Right lobe of liver (tissue), 6 donors: Measurements from ENCODE around the gene KCNAB1. TPM values are rescaled to one million over a fixed set of nuclear protein-coding genes. Genes with fewer than 3 reads are reported as not detected.

ENCODE experiments used
- ATAC-seq, 4 donors: fragments of 200-7000 bp; cut with Tn5 transposase; one replicate each; pipeline ENCODE4 v1.9.1; 2020; ENCODE audit warnings: mild to moderate bottlenecking in 4 of 4, moderate library complexity in 4 of 4
- DNase-seq, 3 donors: peaks; one replicate each; pipeline ENCODE4 v3.0.0-alpha.2; 2020
- H3K27ac ChIP-seq, 3 donors: fragments of 200-600 bp; one replicate each; pipeline ENCODE4 v1.8.0; 2022
- H3K27me3 ChIP-seq, 2 donors: fragments of 200-600 bp; one replicate each; pipeline ENCODE4 v1.8.0; 2022
- H3K36me3 ChIP-seq, 4 donors: fragments of 200-600 bp; sonication (generic) in 1 of 4; one replicate each; pipeline versions ENCODE4 v1.5.1 to v1.8.0; 2017 to 2022; ENCODE audit warnings: control low read depth in 1 of 4
- H3K4me1 ChIP-seq, 4 donors: fragments of 200-600 bp; sonication (generic) in 1 of 4; one replicate each; pipeline versions ENCODE4 v1.5.1 to v1.8.0; 2017 to 2022; ENCODE audit warnings: control low read depth in 1 of 4
- H3K4me3 ChIP-seq, 3 donors: fragments of 200-600 bp; one replicate each; pipeline ENCODE4 v1.8.0; 2022
- H3K9me3 ChIP-seq, 4 donors: fragments of 200-600 bp; sonication (generic) in 1 of 4; one replicate each; pipeline versions ENCODE4 v1.5.1 to v1.8.0; 2017 to 2022; ENCODE audit warnings: control low read depth in 1 of 4
- POLR2A ChIP-seq: fragments of 450-650 bp; IDR thresholded peaks from one replicate; pipeline ENCODE4 v1.6.1; 2017; ENCODE audit warnings: antibody characterized with exemption, mild to moderate bottlenecking
- WGBS: methylation state at CpG from one replicate; pipeline ENCODE4 v1.1.6; 2018; ENCODE audit warnings: low coverage, low lambda C conversion rate; ENCODE audit not compliant: insufficient coverage; ENCODE audit errors: missing lambda C conversion rate; 5-methylcytosine and 5-hydroxymethylcytosine counted together
- intact Hi-C, 2 donors: fragments of 100-400 bp; cut with DNase I; formaldehyde crosslinking; loops; one replicate each; pipeline versions ENCODE4 v1.11.2 to v1.14.1; 2022
- total RNA-seq, 6 experiments: library from RNA; depleted of rRNA in 2 of 6; stranded (reverse); fragments of >200 nt in 2 of 6; fragmentation: NEBNext Ultra II Directional in 3 of 6; extraction: Animal tissue kit (Norgen Biotek cat#: 25700) in 3 of 6; gene quantifications; one replicate each; pipeline versions ENCODE4 v1.1.0 to v1.2.4, GENCODE V29; 2016 to 2023
- TF ChIP-seq, protein P1 (sequence below), 4 donors: fragments of 200-600 bp in 3 of 4; fragments of 450-650 bp in 1 of 4; IDR thresholded peaks; one replicate each; pipeline versions ENCODE4 v1.5.1 to v1.8.0; 2016 to 2022; ENCODE audit warnings: antibody characterized with exemption in 4 of 4, mild to moderate bottlenecking in 2 of 4
- donor health status: DM: no; HTN: yes; CAD: no.
- donor health status: DM: no; HTN: no; CAD: no.
- donor health status: DM: no; HTN: no; CAD: no.
- donor health status: DM: no; HTN: yes; CAD: no.
- donor health status: DM: no; HTN: yes; CAD: no.

KCNAB1 gene
- total RNA-seq, 6 experiments from 2014 or later: 0.15 to 1.8 (median 0.64) TPM; not detected in 2

DNA sequence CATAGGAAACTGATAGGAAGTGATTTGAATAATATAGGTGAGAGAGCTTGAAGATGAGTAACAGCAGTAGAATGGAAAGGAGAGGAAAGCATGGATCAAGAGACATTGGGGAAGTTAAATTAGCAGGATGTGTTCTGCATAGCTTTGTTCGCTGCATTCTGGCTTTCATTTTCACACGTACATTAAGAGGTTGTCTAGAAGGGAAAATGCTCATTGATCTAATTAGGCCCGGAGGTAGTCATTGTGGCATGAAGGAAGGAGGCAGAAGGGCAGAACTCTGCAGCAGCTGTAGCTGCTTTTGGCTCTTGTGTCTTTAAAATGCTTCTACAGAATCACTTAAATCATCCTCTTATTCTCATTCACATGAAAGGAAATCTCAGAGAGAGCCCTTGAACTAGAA lies 40.3 kb downstream of the KCNAB1 start:
- TF ChIP-seq, protein P1, sequence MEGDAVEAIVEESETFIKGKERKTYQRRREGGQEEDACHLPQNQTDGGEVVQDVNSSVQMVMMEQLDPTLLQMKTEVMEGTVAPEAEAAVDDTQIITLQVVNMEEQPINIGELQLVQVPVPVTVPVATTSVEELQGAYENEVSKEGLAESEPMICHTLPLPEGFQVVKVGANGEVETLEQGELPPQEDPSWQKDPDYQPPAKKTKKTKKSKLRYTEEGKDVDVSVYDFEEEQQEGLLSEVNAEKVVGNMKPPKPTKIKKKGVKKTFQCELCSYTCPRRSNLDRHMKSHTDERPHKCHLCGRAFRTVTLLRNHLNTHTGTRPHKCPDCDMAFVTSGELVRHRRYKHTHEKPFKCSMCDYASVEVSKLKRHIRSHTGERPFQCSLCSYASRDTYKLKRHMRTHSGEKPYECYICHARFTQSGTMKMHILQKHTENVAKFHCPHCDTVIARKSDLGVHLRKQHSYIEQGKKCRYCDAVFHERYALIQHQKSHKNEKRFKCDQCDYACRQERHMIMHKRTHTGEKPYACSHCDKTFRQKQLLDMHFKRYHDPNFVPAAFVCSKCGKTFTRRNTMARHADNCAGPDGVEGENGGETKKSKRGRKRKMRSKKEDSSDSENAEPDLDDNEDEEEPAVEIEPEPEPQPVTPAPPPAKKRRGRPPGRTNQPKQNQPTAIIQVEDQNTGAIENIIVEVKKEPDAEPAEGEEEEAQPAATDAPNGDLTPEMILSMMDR (IDR thresholded peaks at IDR 0.05): no peak
- no peak for TF ChIP-seq POLR2A
- peak in 1 of 4 donors; percentile 25 for ATAC-seq
- Histone ChIP-seq H3K27ac (no peak overlapping the region), H3K36me3 (no peaks in the 10 kb centered on the region), H3K9me3 (no peaks in the 10 kb centered on the region), H3K4me3 (no peak overlapping the region), H3K27me3 (no peaks in the 10 kb centered on the region), H3K4me1 (no peaks in the 10 kb centered on the region)
- no peak for DNase-seq
- intact Hi-C loops: no loop called here
- WGBS: 25% methylated on average over 3 of the region's 3 CpGs

DNA sequence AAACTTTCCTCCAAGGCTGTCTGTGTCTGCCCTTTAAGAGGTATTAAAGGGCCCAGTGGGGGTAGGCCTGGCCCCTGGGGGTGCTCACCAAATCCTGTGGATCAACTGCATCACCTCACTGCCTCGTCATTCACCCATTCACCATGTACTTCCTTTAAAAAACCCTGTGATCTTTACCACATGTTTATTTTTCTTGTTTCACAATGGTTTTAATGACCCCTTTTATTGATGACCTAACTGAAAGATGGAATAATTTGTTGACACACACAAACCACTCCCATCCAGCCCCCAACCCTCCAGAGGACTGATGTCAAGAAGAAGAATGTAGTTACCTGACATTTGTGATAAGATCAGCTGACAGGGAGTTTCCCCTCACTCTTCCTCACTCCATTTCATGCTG lies 40.8 kb downstream of the KCNAB1 start:
- WGBS: 27% methylated on average over 1 of the region's 1 CpG
- Histone ChIP-seq H3K27me3 (no peaks in the 10 kb centered on the region), H3K27ac (no peak overlapping the region), H3K36me3 (no peaks in the 10 kb centered on the region), H3K9me3 (no peaks in the 10 kb centered on the region), H3K4me3 (no peak overlapping the region), H3K4me1 (no peaks in the 10 kb centered on the region)
- DNase-seq: no peak
- intact Hi-C loops: no loop called here
- TF ChIP-seq POLR2A: no peak
- TF ChIP-seq, protein P1 (IDR thresholded peaks at IDR 0.05): no peak
- no peak for ATAC-seq

- Histone ChIP-seq H3K9me3 (no peaks in the 10 kb centered on the region), H3K36me3 (no peaks in the 10 kb centered on the region), H3K27me3 (no peaks in the 10 kb centered on the region), H3K4me1 (no peaks in the 10 kb centered on the region), H3K27ac (no peak overlapping the region), H3K4me3 (no peak overlapping the region)
- ATAC-seq (no peak), DNase-seq (no peak)
- TF ChIP-seq, protein P1 (IDR thresholded peaks at IDR 0.05): no peak
- TF ChIP-seq POLR2A: no peak
- intact Hi-C loops: no loop called here
- 51% methylated on average over 2 of the region's 2 CpGs for WGBS
Observed at GRCh38 chr3:156163848-156164247, 43.5 kb downstream of the KCNAB1 start.

DNA sequence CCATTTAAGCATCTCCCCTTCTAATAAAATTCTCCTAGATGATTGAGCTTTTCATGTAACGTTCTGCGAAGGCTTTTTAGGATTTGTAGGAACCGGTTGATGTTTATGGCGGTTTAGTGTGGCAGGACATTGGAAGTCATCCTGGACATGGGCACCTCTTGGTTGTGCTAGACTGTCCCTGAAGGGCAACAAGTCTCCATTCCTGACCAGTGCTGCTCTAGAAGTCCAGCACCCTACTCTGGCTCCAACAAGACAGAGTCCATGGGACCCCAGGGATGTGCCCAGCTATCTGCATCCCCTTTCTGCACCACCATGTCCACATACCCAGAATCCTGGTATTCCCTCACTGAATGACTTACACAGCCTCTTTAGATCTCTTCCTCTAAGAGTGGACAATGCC lies 46.4 kb downstream of the KCNAB1 start:
- TF ChIP-seq POLR2A: no peak
- TF ChIP-seq, protein P1 (IDR thresholded peaks at IDR 0.05): no peak
- intact Hi-C loops: no loop called here
- Histone ChIP-seq H3K9me3 (no peaks in the 10 kb centered on the region), H3K27ac (no peak overlapping the region), H3K4me1 (no peaks in the 10 kb centered on the region), H3K36me3 (no peaks in the 10 kb centered on the region), H3K27me3 (no peaks in the 10 kb centered on the region), H3K4me3 (no peak overlapping the region)
- DNase-seq (no peak), ATAC-seq (no peak)
- 69% methylated on average over 4 of the region's 4 CpGs for WGBS

GRCh38 chr3:156170571-156170970 lies 50.2 kb downstream of the KCNAB1 start:
- Histone ChIP-seq H3K9me3 (no peaks in the 10 kb centered on the region), H3K4me1 (no peaks in the 10 kb centered on the region), H3K27ac (no peak overlapping the region), H3K4me3 (no peak overlapping the region), H3K36me3 (no peaks in the 10 kb centered on the region), H3K27me3 (no peaks in the 10 kb centered on the region)
- ATAC-seq: no peak
- no peak for DNase-seq
- intact Hi-C loops: no loop called here
- no peak for TF ChIP-seq POLR2A
- TF ChIP-seq, protein P1 (IDR thresholded peaks at IDR 0.05): no peak
